K562 (cell line): ENCODE results near the gene ATXN7L1.

Experiments
- CCNT2 ChIP-seq: IDR thresholded peaks from 2 replicates; pipeline ENCODE4 v1.6.1; 2011; ENCODE audit warnings: borderline replicate concordance, low read depth, mild to moderate bottlenecking, moderate library complexity, mixed read lengths, low read length; ENCODE audit not compliant: insufficient read length; ENCODE audit errors: extremely low read depth
- CTCF ChIP-seq, 3 experiments: IDR thresholded peaks in 2 of 3; conservative IDR thresholded peaks in 1 of 3; 2 replicates each; pipeline ENCODE4 v1.5.1; 2011 to 2012; ENCODE audit warnings: low read length in 3 of 3, mild to moderate bottlenecking in 3 of 3, control low read depth in 2 of 3, improper control_type of control experiment in 1 of 3, inconsistent platforms in 1 of 3, low read depth in 1 of 3, mixed read lengths in 1 of 3, moderate library complexity in 1 of 3; ENCODE audit not compliant: insufficient read depth in 2 of 3
- JUN ChIP-seq, 2 experiments: sonication (generic) in 1 of 2; formaldehyde crosslinking in 1 of 2; IDR thresholded peaks; 2 replicates each; pipeline versions ENCODE4 v1.6.1 to v1.8.0; 2012 to 2022; ENCODE audit warnings: borderline replicate concordance in 2 of 2, mild to moderate bottlenecking in 2 of 2, improper control_type of control experiment in 1 of 2, low read depth in 1 of 2, low read length in 1 of 2, missing genetic modification reagents in 1 of 2
- POLR2AphosphoS5 ChIP-seq: IDR thresholded peaks from 2 replicates; pipeline ENCODE4 v1.6.1; 2011; ENCODE audit warnings: mild to moderate bottlenecking, low read depth, low read length, moderate library complexity; ENCODE audit not compliant: control insufficient read depth, insufficient read depth

DNA sequence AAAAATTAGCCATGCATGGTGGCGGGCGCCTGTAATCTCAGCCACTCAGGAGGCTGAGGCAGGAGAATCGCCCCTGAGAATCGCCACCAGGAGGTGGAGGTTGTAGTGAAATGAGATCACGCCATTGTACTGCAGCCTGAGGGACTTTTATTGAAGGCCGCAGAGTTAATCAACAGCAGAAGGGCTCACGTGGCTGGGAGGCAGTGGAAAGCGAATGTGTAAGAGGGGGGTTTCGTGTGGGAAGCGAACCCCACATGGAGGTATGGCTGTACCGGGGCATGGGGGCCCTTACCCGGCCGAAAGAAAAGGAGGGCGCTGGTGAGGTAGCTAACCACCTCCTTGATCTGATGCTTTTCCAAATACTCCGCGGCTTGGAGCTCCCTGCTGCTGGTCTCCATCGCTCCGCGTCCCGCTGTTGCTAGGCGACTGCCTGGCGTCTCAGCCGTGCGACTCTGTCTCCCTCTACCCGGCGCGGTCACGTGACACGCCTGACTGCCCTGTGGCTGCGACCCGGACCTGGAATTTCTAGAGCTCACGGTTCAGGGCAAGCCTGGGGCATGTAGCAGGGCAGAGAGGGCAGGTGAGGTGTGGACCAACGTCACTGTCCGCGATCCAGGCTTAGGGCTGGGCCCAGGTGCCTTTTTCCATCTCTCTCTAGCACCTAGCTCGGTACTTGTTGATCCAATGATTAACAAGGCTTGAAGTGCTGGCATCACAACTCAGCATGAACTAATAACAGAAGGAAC is 295.2 kb downstream of the ATXN7L1 start, which contains the start of gene EFCAB10:
- TF ChIP-seq CCNT2: no peak
- no peak for TF ChIP-seq JUN (IDR thresholded peaks at IDR 0.05; ENCODE audit: borderline replicate concordance, low read depth, low read length)
- TF ChIP-seq JUN (CRISPR knock-in tag; IDR thresholded peaks at IDR 0.05; ENCODE audit: borderline replicate concordance): no peak
- TF ChIP-seq CTCF (IDR thresholded peaks at IDR 0.05 in 2 of 3, conservative IDR thresholded peaks at IDR 0.05 in 1 of 3; ENCODE audit: insufficient read depth in 2 of 3, low read depth in 1 of 3, low read length in 3 of 3): no peak
- TF ChIP-seq POLR2AphosphoS5: no peak
